GM10847 (cell line): Measurements from ENCODE around the gene HIBCH.

ENCODE experiments used
- POLR2A ChIP-seq: IDR thresholded peaks from 2 replicates; pipeline ENCODE4 v1.6.1; 2011; ENCODE audit not compliant: insufficient read length; ENCODE audit errors: extremely low read depth

HIBCH gene

GRCh38 chr2:190190507-190191162 lies 129.0 kb downstream of the HIBCH start:
- TF ChIP-seq POLR2A, result no peak

- TF ChIP-seq POLR2A, result no peak
Observed at GRCh38 chr2:190188289-190188688, 131.3 kb downstream of the HIBCH start.

- no peak for TF ChIP-seq POLR2A
Observed at GRCh38 chr2:190186238-190186637, 133.4 kb downstream of the HIBCH start.

GRCh38 chr2:190185380-190185779 lies 134.2 kb downstream of the HIBCH start:
- TF ChIP-seq POLR2A, result no peak

- no peak for TF ChIP-seq POLR2A
Observed at GRCh38 chr2:190184460-190184859, 135.2 kb downstream of the HIBCH start.

- TF ChIP-seq POLR2A, result no peak
Observed at GRCh38 chr2:190183539-190183938, 136.1 kb downstream of the HIBCH start.

GRCh38 chr2:190182071-190182524 lies 137.5 kb downstream of the HIBCH start:
- TF ChIP-seq POLR2A, result no peak

- no peak for TF ChIP-seq POLR2A
Observed at GRCh38 chr2:190181123-190181669, 138.4 kb downstream of the HIBCH start.

- TF ChIP-seq POLR2A, result no peak
Observed at GRCh38 chr2:190180313-190181122, 139.1 kb downstream of the HIBCH start.

GRCh38 chr2:190179754-190180312 lies 139.8 kb downstream of the HIBCH start:
- TF ChIP-seq POLR2A, result no peak

GRCh38 chr2:190178066-190178722 lies 141.4 kb downstream of the HIBCH start:
- no peak for TF ChIP-seq POLR2A

- TF ChIP-seq POLR2A, result no peak
Observed at GRCh38 chr2:190177249-190178040, 142.2 kb downstream of the HIBCH start.

- no peak for TF ChIP-seq POLR2A
Observed at GRCh38 chr2:190173392-190173791, 146.2 kb downstream of the HIBCH start.

GRCh38 chr2:190170673-190171072 lies 149.0 kb downstream of the HIBCH start:
- no peak for TF ChIP-seq POLR2A
